SU-DHL-6 (cell line): ENCODE measurements around the gene CCDC68.

Experiments
- H2AFZ ChIP-seq: fragments of 200-600 bp; sonication (generic); 2 replicates; pipeline ENCODE4 v1.6.1; 2014; ENCODE audit warnings: low read depth, mild to moderate bottlenecking, moderate library complexity, mixed read lengths, antibody characterized with exemption, low read length; ENCODE audit not compliant: severe bottlenecking
- H3F3A ChIP-seq: fragments of 200-600 bp; shearing (Covaris generic); 2 replicates; pipeline ENCODE4 v1.6.0; 2016; ENCODE audit warnings: antibody characterized with exemption, mild to moderate bottlenecking; ENCODE audit not compliant: insufficient read depth
- H3K27ac ChIP-seq: fragments of 200-600 bp; sonication (generic); 2 replicates; pipeline ENCODE4 v1.5.1; 2016; ENCODE audit warnings: low read depth, mild to moderate bottlenecking, low read length, moderate library complexity, mixed read lengths
- H3K27me3 ChIP-seq: fragments of 200-600 bp; sonication (generic), shearing (Covaris generic); 2 replicates; pipeline ENCODE4 v1.6.0; 2014; ENCODE audit warnings: mild to moderate bottlenecking, low read length
- H3K36me3 ChIP-seq: fragments of 200-600 bp; sonication (generic); 2 replicates; pipeline ENCODE4 v1.6.1; 2014; ENCODE audit warnings: mild to moderate bottlenecking, low read length, mixed read lengths
- H3K4me2 ChIP-seq: fragments of 300-600, 200-600 bp; shearing (Covaris generic), sonication (generic); 2 replicates; pipeline ENCODE4 v1.6.0; 2014; ENCODE audit warnings: low read length, low read depth, mild to moderate bottlenecking; ENCODE audit not compliant: poor library complexity, severe bottlenecking
- H3K4me3 ChIP-seq: fragments of 200-600 bp; sonication (generic); 2 replicates; pipeline ENCODE4 v1.5.1; 2014; ENCODE audit warnings: antibody characterized with exemption, low read length, mild to moderate bottlenecking, mixed read lengths; ENCODE audit not compliant: insufficient read depth, poor library complexity, severe bottlenecking
- H3K79me2 ChIP-seq: fragments of 200-600 bp; sonication (generic); 2 replicates; pipeline ENCODE4 v1.6.1; 2014; ENCODE audit warnings: mild to moderate bottlenecking, low read length, moderate library complexity; ENCODE audit not compliant: insufficient read depth
- H3K9ac ChIP-seq: fragments of 200-600 bp; sonication (generic); 2 replicates; pipeline ENCODE4 v1.7.0; 2014; ENCODE audit warnings: mild to moderate bottlenecking, low read length
- H3K9me2 ChIP-seq: fragments of 200-600 bp; sonication (generic); replicated peaks from 2 replicates; pipeline ENCODE4 v1.6.1; 2014; ENCODE audit warnings: low read length; ENCODE audit not compliant: insufficient read depth
- H3K9me3 ChIP-seq: fragments of 200-600 bp; sonication (generic); 2 replicates; pipeline ENCODE4 v1.6.1; 2014; ENCODE audit warnings: low read length, mixed read lengths; ENCODE audit not compliant: insufficient read depth
- H4K20me1 ChIP-seq: fragments of 200-600 bp; sonication (generic); 2 replicates; pipeline ENCODE4 v1.6.1; 2014; ENCODE audit warnings: low read depth, mild to moderate bottlenecking, antibody characterized with exemption, low read length, moderate library complexity, mixed read lengths
- EZH2phosphoT487 ChIP-seq: fragments of 200-600 bp; sonication (generic), shearing (Covaris generic); conservative IDR thresholded peaks from 2 replicates; pipeline ENCODE4 v1.6.1; 2018; ENCODE audit warnings: mild to moderate bottlenecking, antibody characterized with exemption, low read length, moderate library complexity, mixed read lengths
- TF ChIP-seq, protein P1 (sequence below): fragments of 200-600 bp; sonication (generic); IDR thresholded peaks from one replicate; pipeline ENCODE4 v1.5.1; 2017; ENCODE audit warnings: antibody characterized with exemption, mild to moderate bottlenecking, low read length, moderate library complexity; ENCODE audit not compliant: insufficient read depth, poor library complexity, severe bottlenecking

CCDC68 gene

DNA sequence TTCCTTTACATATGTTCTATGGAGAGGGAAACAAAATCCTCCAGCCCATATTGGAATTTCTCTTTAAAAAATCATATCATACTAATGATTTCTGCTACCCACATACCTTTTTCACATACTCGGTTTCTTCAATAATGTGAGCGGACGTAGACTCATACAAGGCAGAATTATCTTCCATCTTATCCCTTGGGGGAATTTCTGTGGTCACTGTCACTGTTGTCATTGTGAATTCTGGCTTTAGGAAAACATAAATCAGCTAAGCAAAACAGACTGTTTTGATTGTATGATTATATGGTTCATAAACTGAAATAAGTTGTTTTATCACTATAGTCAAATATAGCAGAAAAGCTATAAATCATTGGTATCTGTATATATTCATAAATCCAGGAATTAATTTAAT lies 16.7 kb downstream of the CCDC68 start:
- Histone ChIP-seq H3K4me2 (no peak overlapping the region), H3K4me3 (no peak overlapping the region), H4K20me1 (no peaks in the 10 kb centered on the region), H3K27me3 (no peaks in the 10 kb centered on the region), H3K36me3 (no peaks in the 10 kb centered on the region), H3K9me3 (no peaks in the 10 kb centered on the region), H3K9me2 (no peaks in the 10 kb centered on the region), H2AFZ (no peak overlapping the region), H3K27ac (no peak overlapping the region), H3K79me2 (no peaks in the 10 kb centered on the region), H3F3A (no peaks in the 10 kb centered on the region), H3K9ac (no peak overlapping the region)
- TF ChIP-seq, protein P1, sequence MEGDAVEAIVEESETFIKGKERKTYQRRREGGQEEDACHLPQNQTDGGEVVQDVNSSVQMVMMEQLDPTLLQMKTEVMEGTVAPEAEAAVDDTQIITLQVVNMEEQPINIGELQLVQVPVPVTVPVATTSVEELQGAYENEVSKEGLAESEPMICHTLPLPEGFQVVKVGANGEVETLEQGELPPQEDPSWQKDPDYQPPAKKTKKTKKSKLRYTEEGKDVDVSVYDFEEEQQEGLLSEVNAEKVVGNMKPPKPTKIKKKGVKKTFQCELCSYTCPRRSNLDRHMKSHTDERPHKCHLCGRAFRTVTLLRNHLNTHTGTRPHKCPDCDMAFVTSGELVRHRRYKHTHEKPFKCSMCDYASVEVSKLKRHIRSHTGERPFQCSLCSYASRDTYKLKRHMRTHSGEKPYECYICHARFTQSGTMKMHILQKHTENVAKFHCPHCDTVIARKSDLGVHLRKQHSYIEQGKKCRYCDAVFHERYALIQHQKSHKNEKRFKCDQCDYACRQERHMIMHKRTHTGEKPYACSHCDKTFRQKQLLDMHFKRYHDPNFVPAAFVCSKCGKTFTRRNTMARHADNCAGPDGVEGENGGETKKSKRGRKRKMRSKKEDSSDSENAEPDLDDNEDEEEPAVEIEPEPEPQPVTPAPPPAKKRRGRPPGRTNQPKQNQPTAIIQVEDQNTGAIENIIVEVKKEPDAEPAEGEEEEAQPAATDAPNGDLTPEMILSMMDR, result no peak
- TF ChIP-seq EZH2phosphoT487, result no peak

DNA sequence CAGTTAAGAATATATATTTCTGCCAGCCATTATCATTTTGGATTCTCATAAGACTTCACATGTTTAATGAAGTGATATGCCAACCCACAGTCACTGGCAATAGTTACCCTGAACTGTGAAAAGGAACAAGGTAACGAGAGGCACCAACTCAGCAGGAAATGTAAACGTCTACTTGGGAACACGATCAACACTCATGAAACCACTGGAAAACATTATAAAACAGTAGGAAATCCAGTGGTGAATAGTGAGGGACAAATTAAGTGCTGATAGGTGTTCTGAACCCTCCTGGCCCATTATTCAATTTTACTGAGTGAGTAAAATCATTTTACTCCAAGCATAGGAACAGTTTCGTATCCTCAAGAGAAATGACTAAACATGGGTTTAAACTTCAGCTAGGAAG lies 17.1 kb downstream of the CCDC68 start:
- no peak overlapping the region for H3K27ac ChIP-seq
- TF ChIP-seq, protein P1, result no peak
- TF ChIP-seq EZH2phosphoT487, result no peak
- H3K79me2 ChIP-seq, result no peaks in the 10 kb centered on the region
- H3K36me3 ChIP-seq, result no peaks in the 10 kb centered on the region
- H3K4me3 ChIP-seq, result no peak overlapping the region
- H2AFZ ChIP-seq, result no peak overlapping the region
- no peaks in the 10 kb centered on the region for H3K9me2 ChIP-seq
- H3K9me3 ChIP-seq, result no peaks in the 10 kb centered on the region
- H3K9ac ChIP-seq, result no peak overlapping the region
- no peaks in the 10 kb centered on the region for H4K20me1 ChIP-seq
- H3F3A ChIP-seq, result no peaks in the 10 kb centered on the region
- H3K4me2 ChIP-seq, result no peak overlapping the region
- no peaks in the 10 kb centered on the region for H3K27me3 ChIP-seq

DNA sequence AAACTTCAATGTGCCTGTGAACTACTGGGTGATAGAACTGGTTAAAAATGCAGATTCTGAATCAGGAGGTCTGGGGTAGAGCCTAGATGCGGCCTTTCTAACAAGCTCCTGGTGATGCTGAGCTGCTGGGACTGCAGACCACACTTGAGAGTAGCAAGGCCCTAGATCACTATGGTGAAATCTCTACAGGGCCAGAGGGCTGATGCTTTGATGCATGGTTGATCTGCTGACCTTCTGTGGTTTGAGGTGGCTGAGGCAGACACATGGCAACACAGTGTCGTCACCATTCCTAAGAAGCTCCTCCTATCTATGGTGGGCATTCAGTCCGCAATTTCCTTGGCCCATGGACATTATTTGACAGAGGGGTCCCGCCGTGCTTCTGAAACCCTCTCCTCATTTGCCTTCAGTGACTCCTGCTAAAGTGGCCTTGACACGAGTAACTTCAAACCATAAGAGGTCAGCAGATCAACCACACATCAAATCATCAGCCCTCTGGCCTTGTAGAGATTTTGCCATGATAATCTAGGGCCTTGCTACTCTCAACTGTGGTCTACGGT lies 19.8 kb downstream of the CCDC68 start:
- no peaks in the 10 kb centered on the region for H3K9me3 ChIP-seq
- no peaks in the 10 kb centered on the region for H3K79me2 ChIP-seq
- no peak overlapping the region for H3K4me2 ChIP-seq
- H3K27ac ChIP-seq, result no peak overlapping the region
- H3F3A ChIP-seq, result no peaks in the 10 kb centered on the region
- H3K36me3 ChIP-seq, result no peaks in the 10 kb centered on the region
- no peaks in the 10 kb centered on the region for H3K27me3 ChIP-seq
- no peaks in the 10 kb centered on the region for H3K9me2 ChIP-seq
- H3K9ac ChIP-seq, result no peak overlapping the region
- H2AFZ ChIP-seq, result no peak overlapping the region
- TF ChIP-seq, protein P1, result no peak
- no peak for TF ChIP-seq EZH2phosphoT487
- H3K4me3 ChIP-seq, result no peak overlapping the region
- H4K20me1 ChIP-seq, result no peaks in the 10 kb centered on the region

DNA sequence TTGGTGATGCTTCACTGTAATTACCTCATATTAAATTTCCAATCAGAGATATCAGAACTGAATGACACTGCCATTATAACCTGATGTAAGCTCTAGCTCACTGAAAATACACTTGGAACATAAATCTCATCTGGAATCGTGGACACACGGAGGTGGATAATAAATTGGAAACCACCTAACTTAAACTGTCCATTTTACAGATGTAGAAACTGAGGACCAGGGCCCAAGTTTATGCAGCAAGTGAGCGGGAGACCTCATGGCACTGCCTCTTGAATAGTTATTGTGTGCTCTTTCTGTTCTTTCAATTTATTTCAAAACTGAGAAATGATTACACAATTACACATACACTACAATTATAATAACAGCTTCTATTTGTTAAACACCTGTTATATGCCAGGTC lies 20.8 kb downstream of the CCDC68 start:
- H2AFZ ChIP-seq, result no peak overlapping the region
- TF ChIP-seq, protein P1, result no peak
- TF ChIP-seq EZH2phosphoT487, result no peak
- H3F3A ChIP-seq, result no peaks in the 10 kb centered on the region

More for the DNA sequence above, 20.8 kb downstream of the CCDC68 start:
- Histone ChIP-seq H3K27ac (no peak overlapping the region), H3K4me2 (no peak overlapping the region), H3K9me3 (no peaks in the 10 kb centered on the region), H4K20me1 (no peaks in the 10 kb centered on the region), H3K79me2 (no peaks in the 10 kb centered on the region), H3K4me3 (no peak overlapping the region), H3K27me3 (0 out of 2 replicates have a peak, but pooled peaks cover 3% of the 10 kb centered on the region), H3K9me2 (no peaks in the 10 kb centered on the region), H3K9ac (no peak overlapping the region), H3K36me3 (no peaks in the 10 kb centered on the region)
